HepG2 (cell line): ENCODE measurements around the gene WWC1. TPM values are rescaled to one million over a fixed set of nuclear protein-coding genes. Genes with fewer than 3 reads are reported as not detected.

ENCODE experiments used
- FOXO1 ChIP-seq: sonication (generic); formaldehyde crosslinking; IDR thresholded peaks from 2 replicates; pipeline ENCODE4 v1.4.0; 2020; ENCODE audit warnings: missing genetic modification reagents
- HDAC6 ChIP-seq: fragments of 200-600 bp; sonication (generic); IDR thresholded peaks from 2 replicates; pipeline ENCODE4 v1.7.0; 2017; ENCODE audit warnings: mild to moderate bottlenecking, antibody characterized with exemption, low read length, low read depth
- KDM2A ChIP-seq: sonication (generic); formaldehyde crosslinking; IDR thresholded peaks from 2 replicates; pipeline ENCODE4 v1.4.0; 2020; ENCODE audit warnings: low read depth, missing genetic modification reagents, borderline replicate concordance
- KDM6A ChIP-seq: IDR thresholded peaks from 2 replicates; pipeline ENCODE4 v1.6.1; 2016; ENCODE audit warnings: low read depth
- KLF9 ChIP-seq: IDR thresholded peaks from 2 replicates; pipeline ENCODE4 v1.6.1; 2016; ENCODE audit warnings: low read depth
- NR2F1 ChIP-seq, 2 experiments: fragments of 450-650 bp in 1 of 2; formaldehyde crosslinking in 1 of 2; IDR thresholded peaks; 2 replicates each; pipeline versions ENCODE4 v1.5.0 to v1.6.1; 2016 to 2020; ENCODE audit warnings: mild to moderate bottlenecking in 1 of 2, missing compliant biosample characterization in 1 of 2, missing genetic modification reagents in 1 of 2, moderate library complexity in 1 of 2
- ZBTB38 ChIP-seq: sonication (generic); formaldehyde crosslinking; IDR thresholded peaks from 2 replicates; pipeline ENCODE4 v1.5.1; 2020; ENCODE audit warnings: mild to moderate bottlenecking, missing genetic modification reagents
- ZIK1 ChIP-seq: sonication (generic); formaldehyde crosslinking; IDR thresholded peaks from 2 replicates; pipeline ENCODE4 v1.5.0; 2020; ENCODE audit warnings: mild to moderate bottlenecking, low read depth, missing genetic modification reagents, borderline replicate concordance
- ZNF143 ChIP-seq: sonication (generic); formaldehyde crosslinking; IDR thresholded peaks from 2 replicates; pipeline ENCODE4 v1.4.0; 2020; ENCODE audit warnings: missing genetic modification reagents
- ZNF644 ChIP-seq: IDR thresholded peaks from 2 replicates; pipeline ENCODE4 v1.6.1; 2016; ENCODE audit warnings: low read depth
- polyA plus RNA-seq, 8 experiments: library from polyadenylated mRNA; depleted of rRNA in 3 of 8; stranded (reverse) in 7 of 8; unstranded in 1 of 8; fragments of >200 nt; fragmentation: Illumina TruSeq in 4 of 8; extraction: Trizol in 4 of 8; gene quantifications; 2 replicates each; pipeline versions ENCODE4 v1.2.1 to v1.2.3, GENCODE V29; 2011 to 2016; ENCODE audit warnings: low read depth in 4 of 8, missing spikeins in 1 of 8, mixed read lengths in 1 of 8; ENCODE audit not compliant: insufficient read depth in 1 of 8
- total RNA-seq, 5 experiments: library from RNA; depleted of rRNA; stranded (reverse); fragments of >200 nt; fragmentation: Illumina TruSeq; extraction: Trizol; gene quantifications; 2 replicates each; pipeline ENCODE4 v1.2.3, GENCODE V29; 2016; ENCODE audit warnings: low read depth in 1 of 5
- TF ChIP-seq, protein P1 (sequence below): sonication (generic); formaldehyde crosslinking; IDR thresholded peaks from 2 replicates; pipeline ENCODE4 v1.8.0; 2022; ENCODE audit warnings: missing genetic modification reagents, low read depth, mild to moderate bottlenecking, borderline replicate concordance
- TF ChIP-seq, protein P2 (sequence below): sonication (generic); formaldehyde crosslinking; IDR thresholded peaks from 2 replicates; pipeline ENCODE4 v1.9.0; 2021; ENCODE audit warnings: missing genetic modification reagents, borderline replicate concordance
- TF ChIP-seq, protein P3 (sequence below): IDR thresholded peaks from 2 replicates; pipeline ENCODE4 v1.6.1; 2016; ENCODE audit warnings: low read depth, control low read depth
- TF ChIP-seq, protein P4 (sequence below), 2 experiments: fragments of 450-650 bp in 1 of 2; sonication (generic) in 1 of 2; formaldehyde crosslinking in 1 of 2; IDR thresholded peaks; 2 replicates each; pipeline versions ENCODE4 v1.6.1 to v1.8.0; 2016 to 2022; ENCODE audit warnings: antibody characterized with exemption in 1 of 2, mild to moderate bottlenecking in 1 of 2, missing genetic modification reagents in 1 of 2

WWC1 gene
- total and polyA plus RNA-seq, 2 of the 13 experiments (the other 11 are each of a cell fraction or from before 2014, with no cell fraction given), result 8.3 to 17.9 TPM

DNA sequence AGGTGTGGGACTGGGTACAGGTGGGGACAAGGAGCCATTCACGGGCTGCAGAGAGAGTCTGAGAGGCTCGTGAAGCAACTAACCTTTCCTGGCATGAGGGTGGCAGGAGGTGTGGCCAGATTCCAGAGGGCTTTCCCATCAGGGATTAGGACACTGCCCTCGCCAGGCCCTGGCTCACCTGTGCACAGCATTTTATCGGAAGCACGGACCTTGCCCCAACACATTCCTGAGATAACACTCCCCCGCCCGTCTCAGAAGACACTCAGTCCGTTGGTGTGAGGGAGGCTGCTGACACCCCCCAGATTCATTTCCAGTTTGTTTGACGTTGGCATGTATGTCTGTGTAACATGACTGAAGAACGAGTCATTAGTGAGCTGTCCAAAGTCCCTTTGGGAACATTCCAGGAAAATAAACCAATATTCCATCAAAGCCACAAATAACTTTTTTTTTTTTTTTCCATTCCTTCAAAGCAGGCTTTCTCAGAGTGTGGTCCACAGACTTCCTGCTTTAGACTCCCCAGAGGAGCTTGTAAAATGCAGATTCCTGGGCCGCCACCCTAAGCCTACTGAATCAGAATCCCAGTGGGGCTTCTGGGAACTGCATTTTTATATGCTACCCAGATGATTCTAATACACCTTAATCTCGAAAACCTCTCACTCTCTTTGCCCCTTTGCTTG, 23.4 kb downstream of the WWC1 start (continued):
- TF ChIP-seq ZNF143 (0 out of 2 replicates have a peak, but pooled peaks have one; percentile 1), HDAC6 (no peak), KDM2A (CRISPR knock-in tag) (peak; percentile 35; the same call in 1 of the 2 replicates), FOXO1 (CRISPR knock-in tag) (peak; percentile 57; the same call in 1 of the 2 replicates), KDM6A (CRISPR knock-in tag) (0 out of 2 replicates have a peak, but pooled peaks have one; percentile 33), ZNF644 (CRISPR knock-in tag) (0 out of 2 replicates have a peak, but pooled peaks have one; percentile 32), ZIK1 (CRISPR knock-in tag) (0 out of 2 replicates have a peak, but pooled peaks have one; percentile 43), KLF9 (CRISPR knock-in tag) (no peak), NR2F1 (CRISPR knock-in tag; IDR thresholded peaks at IDR 0.05) (0 out of 4 replicates have a peak, but pooled peaks of 1 of the 2 experiments have one; percentile 4), ZBTB38 (CRISPR knock-in tag) (0 out of 2 replicates have a peak, but pooled peaks have one; percentile 23)
- TF ChIP-seq, protein P1, sequence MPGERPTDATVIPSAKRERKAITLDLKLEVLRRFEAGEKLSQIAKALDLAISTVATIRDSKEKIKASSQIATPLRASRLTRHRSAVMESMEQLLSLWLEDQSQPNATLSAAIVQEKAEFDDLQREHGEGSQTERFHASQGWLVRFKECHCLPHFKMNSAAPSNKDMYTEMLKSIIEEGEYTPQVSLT (CRISPR knock-in tag), result no peak
- TF ChIP-seq, protein P2, sequence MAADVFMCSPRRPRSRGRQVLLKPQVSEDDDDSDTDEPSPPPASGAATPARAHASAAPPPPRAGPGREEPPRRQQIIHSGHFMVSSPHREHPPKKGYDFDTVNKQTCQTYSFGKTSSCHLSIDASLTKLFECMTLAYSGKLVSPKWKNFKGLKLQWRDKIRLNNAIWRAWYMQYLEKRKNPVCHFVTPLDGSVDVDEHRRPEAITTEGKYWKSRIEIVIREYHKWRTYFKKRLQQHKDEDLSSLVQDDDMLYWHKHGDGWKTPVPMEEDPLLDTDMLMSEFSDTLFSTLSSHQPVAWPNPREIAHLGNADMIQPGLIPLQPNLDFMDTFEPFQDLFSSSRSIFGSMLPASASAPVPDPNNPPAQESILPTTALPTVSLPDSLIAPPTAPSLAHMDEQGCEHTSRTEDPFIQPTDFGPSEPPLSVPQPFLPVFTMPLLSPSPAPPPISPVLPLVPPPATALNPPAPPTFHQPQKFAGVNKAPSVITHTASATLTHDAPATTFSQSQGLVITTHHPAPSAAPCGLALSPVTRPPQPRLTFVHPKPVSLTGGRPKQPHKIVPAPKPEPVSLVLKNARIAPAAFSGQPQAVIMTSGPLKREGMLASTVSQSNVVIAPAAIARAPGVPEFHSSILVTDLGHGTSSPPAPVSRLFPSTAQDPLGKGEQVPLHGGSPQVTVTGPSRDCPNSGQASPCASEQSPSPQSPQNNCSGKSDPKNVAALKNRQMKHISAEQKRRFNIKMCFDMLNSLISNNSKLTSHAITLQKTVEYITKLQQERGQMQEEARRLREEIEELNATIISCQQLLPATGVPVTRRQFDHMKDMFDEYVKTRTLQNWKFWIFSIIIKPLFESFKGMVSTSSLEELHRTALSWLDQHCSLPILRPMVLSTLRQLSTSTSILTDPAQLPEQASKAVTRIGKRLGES (CRISPR knock-in tag), result no peak
- TF ChIP-seq, protein P3, sequence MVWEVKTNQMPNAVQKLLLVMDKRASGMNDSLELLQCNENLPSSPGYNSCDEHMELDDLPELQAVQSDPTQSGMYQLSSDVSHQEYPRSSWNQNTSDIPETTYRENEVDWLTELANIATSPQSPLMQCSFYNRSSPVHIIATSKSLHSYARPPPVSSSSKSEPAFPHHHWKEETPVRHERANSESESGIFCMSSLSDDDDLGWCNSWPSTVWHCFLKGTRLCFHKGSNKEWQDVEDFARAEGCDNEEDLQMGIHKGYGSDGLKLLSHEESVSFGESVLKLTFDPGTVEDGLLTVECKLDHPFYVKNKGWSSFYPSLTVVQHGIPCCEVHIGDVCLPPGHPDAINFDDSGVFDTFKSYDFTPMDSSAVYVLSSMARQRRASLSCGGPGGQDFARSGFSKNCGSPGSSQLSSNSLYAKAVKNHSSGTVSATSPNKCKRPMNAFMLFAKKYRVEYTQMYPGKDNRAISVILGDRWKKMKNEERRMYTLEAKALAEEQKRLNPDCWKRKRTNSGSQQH, result no peak
- TF ChIP-seq, protein P4, sequence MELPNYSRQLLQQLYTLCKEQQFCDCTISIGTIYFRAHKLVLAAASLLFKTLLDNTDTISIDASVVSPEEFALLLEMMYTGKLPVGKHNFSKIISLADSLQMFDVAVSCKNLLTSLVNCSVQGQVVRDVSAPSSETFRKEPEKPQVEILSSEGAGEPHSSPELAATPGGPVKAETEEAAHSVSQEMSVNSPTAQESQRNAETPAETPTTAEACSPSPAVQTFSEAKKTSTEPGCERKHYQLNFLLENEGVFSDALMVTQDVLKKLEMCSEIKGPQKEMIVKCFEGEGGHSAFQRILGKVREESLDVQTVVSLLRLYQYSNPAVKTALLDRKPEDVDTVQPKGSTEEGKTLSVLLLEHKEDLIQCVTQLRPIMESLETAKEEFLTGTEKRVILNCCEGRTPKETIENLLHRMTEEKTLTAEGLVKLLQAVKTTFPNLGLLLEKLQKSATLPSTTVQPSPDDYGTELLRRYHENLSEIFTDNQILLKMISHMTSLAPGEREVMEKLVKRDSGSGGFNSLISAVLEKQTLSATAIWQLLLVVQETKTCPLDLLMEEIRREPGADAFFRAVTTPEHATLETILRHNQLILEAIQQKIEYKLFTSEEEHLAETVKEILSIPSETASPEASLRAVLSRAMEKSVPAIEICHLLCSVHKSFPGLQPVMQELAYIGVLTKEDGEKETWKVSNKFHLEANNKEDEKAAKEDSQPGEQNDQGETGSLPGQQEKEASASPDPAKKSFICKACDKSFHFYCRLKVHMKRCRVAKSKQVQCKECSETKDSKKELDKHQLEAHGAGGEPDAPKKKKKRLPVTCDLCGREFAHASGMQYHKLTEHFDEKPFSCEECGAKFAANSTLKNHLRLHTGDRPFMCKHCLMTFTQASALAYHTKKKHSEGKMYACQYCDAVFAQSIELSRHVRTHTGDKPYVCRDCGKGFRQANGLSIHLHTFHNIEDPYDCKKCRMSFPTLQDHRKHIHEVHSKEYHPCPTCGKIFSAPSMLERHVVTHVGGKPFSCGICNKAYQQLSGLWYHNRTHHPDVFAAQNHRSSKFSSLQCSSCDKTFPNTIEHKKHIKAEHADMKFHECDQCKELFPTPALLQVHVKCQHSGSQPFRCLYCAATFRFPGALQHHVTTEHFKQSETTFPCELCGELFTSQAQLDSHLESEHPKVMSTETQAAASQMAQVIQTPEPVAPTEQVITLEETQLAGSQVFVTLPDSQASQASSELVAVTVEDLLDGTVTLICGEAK (IDR thresholded peaks at IDR 0.05), result no peak
- TF ChIP-seq, protein P4 (CRISPR knock-in tag; IDR thresholded peaks at IDR 0.05), result no peak
